Large intestine (tissue), 3 donors: ENCODE measurements around the gene NELL1. TPM values are rescaled to one million over a fixed set of nuclear protein-coding genes. Genes with fewer than 3 reads are reported as not detected.

Experiments used
- DNase-seq, 2 donors: peaks; one replicate each; pipeline versions ENCODE4 v3.0.0 to v3.0.0-alpha.2; 2013
- H3K27ac ChIP-seq: one replicate; pipeline ENCODE4 v1.5.1; 2013; ENCODE audit warnings: low read length
- H3K27me3 ChIP-seq: 2 replicates; pipeline ENCODE4 v1.6.1; 2013; ENCODE audit warnings: low read length; ENCODE audit not compliant: control insufficient read depth, insufficient read depth
- H3K36me3 ChIP-seq: 2 replicates; pipeline ENCODE4 v1.6.1; 2013; ENCODE audit warnings: low read length; ENCODE audit not compliant: control insufficient read depth, insufficient read depth
- H3K4me1 ChIP-seq: one replicate; pipeline ENCODE4 v1.6.1; 2013; ENCODE audit warnings: low read length; ENCODE audit not compliant: control insufficient read depth, insufficient read depth
- H3K4me3 ChIP-seq: one replicate; pipeline ENCODE4 v1.5.1; 2013; ENCODE audit warnings: low read length
- H3K9me3 ChIP-seq: one replicate; pipeline ENCODE4 v1.6.1; 2013; ENCODE audit warnings: mild to moderate bottlenecking, low read depth, low read length, moderate library complexity; ENCODE audit not compliant: control insufficient read depth
- WGBS: methylation state at CpG from one replicate; pipeline ENCODE4 v1.1.5; 2013; ENCODE audit warnings: low lambda C conversion rate; ENCODE audit not compliant: insufficient coverage; 5-methylcytosine and 5-hydroxymethylcytosine counted together
- polyA plus RNA-seq: library from polyadenylated mRNA; unstranded; fragments of 120-200 nt; gene quantifications from one replicate; pipeline ENCODE4 v1.2.1, GENCODE V29; 2013

Gene NELL1
- polyA plus RNA-seq, 1 donor = 5.1 TPM

DNA sequence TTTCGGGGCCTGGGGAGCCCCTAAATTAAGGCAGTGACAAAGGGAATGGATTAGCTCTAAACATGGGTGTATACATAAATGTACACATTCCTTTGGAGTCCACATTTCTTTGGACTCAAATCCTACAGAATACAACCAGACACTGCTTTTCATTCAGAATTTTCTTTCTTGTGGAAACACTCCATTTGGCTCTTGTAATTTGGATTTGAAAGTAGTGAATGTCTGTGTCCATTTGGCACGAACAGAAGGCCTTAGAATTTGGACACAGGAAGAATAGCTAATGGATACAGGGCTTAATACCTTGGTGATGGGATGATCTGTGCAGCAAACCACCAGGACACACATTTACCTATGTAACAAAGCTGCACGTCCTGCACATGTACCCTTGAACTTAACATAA lies 399.5 kb downstream of the NELL1 start:
- Histone ChIP-seq H3K27ac (no peak overlapping the region), H3K27me3 (no peaks in the 10 kb centered on the region), H3K36me3 (no peaks in the 10 kb centered on the region), H3K4me3 (no peak overlapping the region), H3K4me1 (no peaks in the 10 kb centered on the region), H3K9me3 (no peaks in the 10 kb centered on the region)
- DNase-seq = no peak
- WGBS = 52% methylated on average over 2 of the region's 3 CpGs

DNA sequence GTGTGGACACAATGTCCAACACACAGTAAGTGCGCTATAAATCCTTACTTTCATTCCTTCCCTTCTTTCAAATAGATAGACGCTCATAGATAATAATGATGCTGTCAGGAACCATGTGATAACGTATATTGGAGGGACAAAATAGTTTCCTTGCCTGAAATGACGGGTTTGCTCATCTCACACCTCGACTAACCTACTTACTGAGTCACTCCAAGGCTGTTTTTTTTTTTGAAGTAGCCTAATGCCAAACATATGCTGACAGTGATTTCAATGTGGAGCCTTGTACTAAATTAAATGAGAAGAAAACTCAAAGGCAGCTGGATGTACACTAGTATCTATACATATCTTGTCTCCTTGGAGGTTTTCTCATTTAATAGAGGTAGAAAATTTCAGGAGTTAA lies 400.5 kb downstream of the NELL1 start:
- Histone ChIP-seq H3K4me3 (no peak overlapping the region), H3K27ac (no peak overlapping the region), H3K9me3 (no peaks in the 10 kb centered on the region), H3K36me3 (no peaks in the 10 kb centered on the region), H3K4me1 (no peaks in the 10 kb centered on the region), H3K27me3 (no peaks in the 10 kb centered on the region)
- WGBS = 87% methylated on average over 4 of the region's 5 CpGs
- no peak for DNase-seq

DNA sequence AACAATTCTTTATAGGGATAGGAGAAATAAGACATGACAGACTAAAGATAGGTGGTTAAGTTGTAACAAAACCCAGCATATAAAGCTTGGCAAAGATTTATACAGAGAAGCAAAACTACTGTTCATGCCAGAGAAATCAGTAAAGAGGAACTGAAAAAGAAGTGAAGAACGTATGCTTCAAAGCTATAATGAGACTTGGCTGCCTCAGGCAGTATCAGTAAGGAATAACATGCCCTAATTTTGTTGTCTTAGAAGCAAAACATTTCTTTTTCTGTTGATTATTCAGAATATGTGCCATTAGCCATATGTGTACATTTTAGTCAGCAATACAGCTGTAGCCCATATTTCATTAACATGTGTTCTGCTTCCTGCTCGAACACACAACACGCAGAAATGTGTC lies 403.2 kb downstream of the NELL1 start:
- DNase-seq = no peak
- H3K36me3 ChIP-seq = no peaks in the 10 kb centered on the region

DNA sequence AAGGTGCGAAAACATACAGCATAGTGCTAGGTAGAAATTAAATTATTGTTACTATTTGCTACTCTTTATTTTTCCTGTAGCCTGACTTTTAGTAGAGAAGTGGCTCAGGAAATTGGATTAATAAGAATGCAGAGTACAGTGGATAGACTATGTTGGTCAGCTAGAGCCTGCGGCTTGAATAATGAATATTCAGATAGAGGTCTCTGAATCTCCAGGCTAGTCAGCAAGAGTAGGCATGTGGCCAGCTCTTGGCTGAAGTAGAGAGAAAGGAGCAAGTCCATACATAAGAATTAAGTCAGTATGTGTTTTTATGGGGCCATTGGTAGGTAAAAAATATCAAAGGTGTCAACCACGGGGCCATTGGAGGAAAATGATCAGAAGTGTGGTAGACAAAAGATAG lies 413.5 kb downstream of the NELL1 start:
- Histone ChIP-seq H3K36me3 (no peaks in the 10 kb centered on the region), H3K4me3 (no peak overlapping the region), H3K4me1 (no peaks in the 10 kb centered on the region), H3K9me3 (no peaks in the 10 kb centered on the region), H3K27ac (no peak overlapping the region), H3K27me3 (no peaks in the 10 kb centered on the region)
- 83% methylated on average over 1 of the region's 3 CpGs for WGBS
- no peak for DNase-seq

More for the DNA sequence above, 403.2 kb downstream of the NELL1 start:
- H3K27ac ChIP-seq = no peak overlapping the region
- 85% methylated on average over 2 of the region's 3 CpGs for WGBS
- H3K4me3 ChIP-seq = no peak overlapping the region
- no peaks in the 10 kb centered on the region for H3K9me3 ChIP-seq
- no peaks in the 10 kb centered on the region for H3K4me1 ChIP-seq
- no peaks in the 10 kb centered on the region for H3K27me3 ChIP-seq

DNA sequence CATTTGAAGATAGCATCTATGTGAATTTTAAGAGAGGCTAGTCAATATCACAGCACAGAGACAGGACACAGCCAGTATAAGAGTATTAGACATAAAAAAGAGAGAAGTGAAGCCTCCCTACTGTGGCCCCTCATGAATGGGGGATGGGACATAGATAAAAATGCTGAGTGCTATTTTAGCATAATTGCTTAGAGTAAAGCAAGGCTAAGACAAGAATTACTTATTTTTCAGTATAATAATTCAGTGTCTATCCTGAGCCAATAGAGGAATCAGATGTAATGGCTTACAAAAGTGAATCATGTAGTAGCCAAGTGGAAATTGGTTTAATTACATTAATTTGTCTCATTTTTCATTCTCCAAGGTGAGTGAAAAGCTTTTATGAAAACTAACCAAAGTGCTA lies 419.5 kb downstream of the NELL1 start:
- Histone ChIP-seq H3K4me3 (no peak overlapping the region), H3K36me3 (no peaks in the 10 kb centered on the region)
- DNase-seq = no peak

DNA sequence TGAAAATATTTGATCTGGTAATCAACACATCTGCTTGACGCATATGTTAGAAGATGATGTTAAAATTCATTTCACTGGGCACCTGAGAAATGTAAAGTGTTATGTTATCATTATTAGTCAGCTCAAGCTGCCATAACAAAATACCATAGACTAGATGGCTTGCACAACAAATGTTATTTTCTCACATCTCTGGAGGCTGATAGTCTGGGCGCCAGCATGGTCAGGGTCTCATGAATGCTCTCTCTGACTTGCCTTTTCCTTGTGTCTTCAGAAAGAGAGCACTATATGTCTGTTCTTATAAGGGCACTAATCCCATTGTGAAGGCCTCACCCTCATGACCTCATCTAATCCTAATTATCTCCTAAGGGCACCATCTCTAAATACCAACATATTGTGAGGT lies 435.3 kb downstream of the NELL1 start:
- no peaks in the 10 kb centered on the region for H3K36me3 ChIP-seq
- H3K4me1 ChIP-seq = no peaks in the 10 kb centered on the region
- DNase-seq = no peak
- H3K27me3 ChIP-seq = no peaks in the 10 kb centered on the region
- H3K4me3 ChIP-seq = no peak overlapping the region
- H3K27ac ChIP-seq = no peak overlapping the region
- H3K9me3 ChIP-seq = no peaks in the 10 kb centered on the region
- WGBS = no CpG with 5 or more reads among the region's 2 CpGs

More for the DNA sequence above, 419.5 kb downstream of the NELL1 start:
- Histone ChIP-seq H3K27ac (no peak overlapping the region), H3K9me3 (no peaks in the 10 kb centered on the region), H3K27me3 (no peaks in the 10 kb centered on the region), H3K4me1 (no peaks in the 10 kb centered on the region)

DNA sequence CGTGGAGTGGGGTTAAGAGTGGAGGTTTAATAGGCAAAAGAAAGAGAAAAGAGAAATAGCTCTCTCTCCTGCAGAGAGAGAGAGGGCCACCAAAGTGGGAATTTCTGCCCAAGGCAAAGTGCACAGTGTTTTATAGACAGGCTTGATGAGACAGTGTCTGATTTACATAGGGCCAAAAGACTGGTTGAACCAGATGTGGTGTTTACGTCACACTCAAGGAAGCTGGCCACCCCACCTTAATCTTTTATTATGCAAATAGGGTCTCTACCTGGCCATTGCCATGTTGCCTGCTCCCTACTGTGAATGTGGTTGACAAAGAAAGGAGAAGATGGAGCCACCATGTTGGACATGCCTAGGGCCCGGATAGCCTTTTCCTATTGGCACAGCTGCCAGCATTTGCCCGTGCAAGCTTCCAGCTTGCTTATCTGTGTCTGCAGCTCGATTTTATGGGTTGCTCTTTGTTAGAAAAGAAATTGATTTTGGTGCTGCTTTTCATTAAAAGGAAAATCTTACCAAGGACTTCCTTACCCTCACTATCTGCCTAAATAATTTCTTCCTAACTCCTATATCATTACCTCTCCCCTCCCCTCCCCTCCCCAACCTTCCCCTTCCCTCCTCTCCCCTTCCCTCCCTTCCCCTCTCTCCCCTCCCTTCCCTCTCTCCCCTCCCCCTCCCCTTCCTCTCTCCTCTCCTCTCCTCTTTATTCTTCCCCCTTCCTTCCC lies 436.0 kb downstream of the NELL1 start:
- 100% methylated on average over 1 of the region's 5 CpGs for WGBS
- Histone ChIP-seq H3K27me3 (no peaks in the 10 kb centered on the region), H3K4me3 (no peak overlapping the region), H3K4me1 (no peaks in the 10 kb centered on the region), H3K27ac (no peak overlapping the region), H3K9me3 (no peaks in the 10 kb centered on the region), H3K36me3 (no peaks in the 10 kb centered on the region)
- DNase-seq = no peak

DNA sequence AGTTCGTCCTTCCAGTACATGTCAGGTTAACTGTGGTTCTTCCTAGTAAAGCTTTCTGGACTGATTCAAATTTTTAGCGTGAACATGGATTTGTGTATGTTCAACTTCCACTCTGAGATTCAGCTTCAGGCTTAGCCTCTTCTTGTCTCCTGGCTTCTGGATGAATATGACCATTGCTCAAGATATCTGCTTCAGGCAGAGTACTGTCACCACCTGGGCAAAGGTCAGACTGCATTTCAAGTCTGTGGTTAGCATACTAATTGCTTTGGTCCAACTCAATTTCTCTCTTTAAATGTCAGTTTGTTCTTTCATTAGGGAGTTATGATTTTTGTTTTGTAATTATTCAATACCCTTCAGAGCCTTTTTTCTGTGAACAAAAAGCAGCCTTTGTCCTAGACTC lies 440.0 kb downstream of the NELL1 start:
- peaks cover 7% of the 10 kb centered on the region for H3K4me1 ChIP-seq
- DNase-seq = peak; percentile 44 to 63
- WGBS = no CpG with 5 or more reads among the region's 2 CpGs

DNA sequence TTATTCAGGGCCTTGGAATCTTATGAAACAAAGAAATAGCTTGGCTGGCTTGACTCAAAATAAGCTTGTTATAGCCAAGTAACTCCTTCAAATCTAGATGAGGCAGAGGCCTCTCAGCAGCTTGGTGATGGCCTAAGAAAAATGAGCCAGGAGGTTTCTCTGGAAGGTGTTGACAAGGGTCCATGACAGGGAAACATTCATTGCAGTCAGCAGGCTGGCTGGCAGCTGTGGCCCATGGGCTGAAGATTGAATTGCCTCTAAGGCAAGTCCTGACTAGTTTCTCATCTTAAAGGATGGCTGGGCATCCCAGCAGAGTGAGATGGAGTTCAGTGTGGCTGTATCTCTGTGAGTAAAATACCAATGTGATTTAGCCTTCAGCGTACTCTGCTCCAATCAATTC lies 441.0 kb downstream of the NELL1 start:
- Histone ChIP-seq H3K9me3 (no peaks in the 10 kb centered on the region), H3K4me3 (no peak overlapping the region), H3K4me1 (peaks cover 13% of the 10 kb centered on the region), H3K27me3 (no peaks in the 10 kb centered on the region), H3K27ac (no peak overlapping the region), H3K36me3 (no peaks in the 10 kb centered on the region)
- no peak for DNase-seq
- no CpG with 5 or more reads among the region's 1 CpG for WGBS

More for the DNA sequence above, 440.0 kb downstream of the NELL1 start:
- no peaks in the 10 kb centered on the region for H3K27me3 ChIP-seq
- no peaks in the 10 kb centered on the region for H3K36me3 ChIP-seq
- no peaks in the 10 kb centered on the region for H3K9me3 ChIP-seq
- H3K27ac ChIP-seq = no peak overlapping the region
- no peak overlapping the region for H3K4me3 ChIP-seq

DNA sequence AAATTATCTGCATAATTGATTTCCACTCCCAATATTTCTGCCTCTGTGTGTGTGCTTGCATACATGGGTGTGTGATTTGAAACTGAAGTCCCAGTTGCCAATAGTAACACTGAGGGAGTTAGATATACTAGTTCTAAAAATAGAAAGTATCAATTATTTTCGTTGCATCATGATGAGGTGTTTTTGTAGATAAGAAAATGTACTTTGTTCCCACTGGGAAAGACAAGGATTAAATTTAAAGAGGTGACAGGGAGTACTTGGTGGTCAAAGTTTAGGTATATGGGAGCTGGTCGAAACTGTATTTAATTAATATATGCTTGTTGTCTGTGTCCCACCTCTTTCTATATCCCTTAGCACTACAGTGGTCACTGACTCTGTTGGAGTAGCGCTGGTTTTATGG lies 444.5 kb downstream of the NELL1 start:
- no peaks in the 10 kb centered on the region for H3K27me3 ChIP-seq
- peaks cover 24% of the 10 kb centered on the region for H3K4me1 ChIP-seq
- WGBS = 17% methylated on average over 1 of the region's 3 CpGs
- no peaks in the 10 kb centered on the region for H3K36me3 ChIP-seq
- H3K4me3 ChIP-seq = no peak overlapping the region
- peak; percentile 30 to 78 for DNase-seq
- H3K27ac ChIP-seq = peak overlapping the region; percentile 61
- no peaks in the 10 kb centered on the region for H3K9me3 ChIP-seq

DNA sequence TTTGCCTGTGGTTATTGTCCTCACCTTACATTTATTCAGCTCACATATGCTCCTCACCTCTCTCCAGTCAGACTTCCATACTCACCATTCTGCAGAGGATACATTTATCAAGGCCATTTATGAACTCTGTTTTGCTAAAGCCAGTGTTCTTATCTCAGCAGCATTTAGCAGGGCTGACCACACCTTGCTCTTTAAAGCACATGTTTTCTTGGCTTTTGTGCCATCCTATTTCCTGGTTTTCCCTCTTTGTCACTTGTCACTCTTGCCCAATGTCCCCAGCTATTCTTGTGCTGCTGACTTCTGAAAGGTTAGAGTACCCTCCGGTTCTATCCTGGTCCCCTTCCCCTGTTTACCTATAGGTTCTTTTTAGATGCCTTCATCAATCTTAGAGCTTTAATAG lies 446.6 kb downstream of the NELL1 start:
- H3K9me3 ChIP-seq = no peaks in the 10 kb centered on the region
- no CpG with 5 or more reads among the region's 1 CpG for WGBS
- H3K27ac ChIP-seq = peak overlapping the region; percentile 61
- no peaks in the 10 kb centered on the region for H3K36me3 ChIP-seq
- no peaks in the 10 kb centered on the region for H3K27me3 ChIP-seq
- no peak overlapping the region for H3K4me3 ChIP-seq
- DNase-seq = peak; percentile 65 to 81
- H3K4me1 ChIP-seq = peaks cover 24% of the 10 kb centered on the region
